GM12892 (cell line): Measurements from ENCODE around the gene PFN1.
A peak's percentile ranks its signal among the peaks of the same experiment; 100 is the strongest.

ENCODE experiments used
- POLR2A ChIP-seq: IDR thresholded peaks from 2 replicates; pipeline ENCODE4 v1.6.1; 2011; ENCODE audit warnings: low read depth, low read length, control low read depth
- POLR2AphosphoS5 ChIP-seq: IDR thresholded peaks from 2 replicates; pipeline ENCODE4 v1.6.1; 2011; ENCODE audit warnings: low read depth, low read length, control low read depth
- TAF1 ChIP-seq: IDR thresholded peaks from 2 replicates; pipeline ENCODE4 v1.6.1; 2011; ENCODE audit warnings: low read depth, mild to moderate bottlenecking, control low read depth, low read length, borderline replicate concordance

DNA sequence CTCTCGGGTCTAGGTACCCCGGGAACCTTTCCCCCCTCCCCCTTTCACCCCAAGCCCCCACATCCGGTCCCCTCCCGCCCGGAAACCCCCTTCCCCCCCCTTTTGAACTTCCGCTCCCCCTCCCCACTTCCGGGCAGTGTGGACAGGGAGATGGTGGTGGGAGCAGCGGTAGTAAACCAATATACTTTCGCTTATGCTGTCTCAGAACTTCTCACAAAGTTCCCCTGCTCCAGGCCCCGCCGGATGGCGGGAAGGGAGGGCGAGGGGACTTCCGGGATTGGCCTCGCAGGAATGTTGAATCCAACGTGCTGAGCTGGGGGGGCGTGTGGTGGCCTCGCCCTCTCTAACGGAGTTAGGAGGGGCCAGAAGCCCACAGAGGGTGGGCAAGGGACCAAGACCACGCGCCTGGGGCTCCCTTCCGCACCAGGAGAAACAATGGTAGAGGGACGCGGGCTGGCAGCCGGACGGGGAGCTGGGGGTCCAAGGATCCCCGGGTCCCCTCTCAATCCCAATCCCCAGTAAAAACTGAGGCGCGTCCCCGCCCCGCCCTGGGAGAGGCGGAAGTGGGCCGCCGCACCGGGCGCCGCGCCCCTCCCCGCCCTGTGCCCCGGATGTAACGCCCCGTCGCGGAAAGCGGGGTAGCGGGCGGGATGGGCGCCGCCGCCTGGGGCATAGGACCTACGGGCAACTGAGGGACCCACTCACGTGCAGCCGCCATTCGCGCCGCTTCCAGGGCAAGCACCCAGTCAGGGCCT, 742 bp downstream of the PFN1 start:
- TF ChIP-seq POLR2AphosphoS5 (peak; percentile 44; the same call in 1 of the 2 replicates), POLR2A (peak; percentile 24; the same call in 1 of the 2 replicates), TAF1 (peak; percentile 68; the same call in 1 of the 2 replicates)
